GM12891 (cell line): ENCODE measurements around the gene PTPRD.

ENCODE experiments used
- POLR2A ChIP-seq: IDR thresholded peaks from 2 replicates; pipeline ENCODE4 v1.6.1; 2011; ENCODE audit warnings: low read depth, low read length, control low read depth
- POU2F2 ChIP-seq: IDR thresholded peaks from 2 replicates; pipeline ENCODE4 v1.6.1; 2011; ENCODE audit warnings: low read depth, mild to moderate bottlenecking, control low read depth, low read length, moderate library complexity

- TF ChIP-seq POU2F2 = no peak
- TF ChIP-seq POLR2A = no peak
Measured at GRCh38 chr9:8713811-8714165, 1899.0 kb downstream of the PTPRD start.
